DND-41 (cell line): ENCODE data around the gene SLC6A1.

Experiments
- ATAC-seq: fragments of 200-7000 bp; cut with Tn5 transposase; 3 replicates; pipeline ENCODE4 v1.9.1; 2021; ENCODE audit warnings: low read depth; ENCODE audit not compliant: insufficient read depth
- DNase-seq: peaks from one replicate; pipeline ENCODE4 v3.0.0-alpha.2; 2020
- H2AFZ ChIP-seq: 2 replicates; pipeline ENCODE4 v1.6.0; 2012; ENCODE audit warnings: low read depth, low read length
- H3K27ac ChIP-seq: 2 replicates; pipeline ENCODE4 v1.5.1; 2012; ENCODE audit warnings: low read length, inconsistent platforms
- H3K27me3 ChIP-seq: fragments of 200-600 bp; sonication (generic); 2 replicates; pipeline ENCODE4 v1.6.0; 2012; ENCODE audit warnings: low read length, mild to moderate bottlenecking, inconsistent platforms; ENCODE audit not compliant: insufficient read depth, poor library complexity
- H3K36me3 ChIP-seq: 2 replicates; pipeline ENCODE4 v1.5.1; 2012; ENCODE audit warnings: low read length, inconsistent platforms; ENCODE audit not compliant: insufficient read depth
- H3K4me1 ChIP-seq: 2 replicates; pipeline ENCODE4 v1.5.1; 2012; ENCODE audit warnings: mild to moderate bottlenecking, low read length; ENCODE audit not compliant: insufficient read depth
- H3K4me2 ChIP-seq: 2 replicates; pipeline ENCODE4 v1.6.0; 2012; ENCODE audit warnings: mild to moderate bottlenecking, moderate library complexity, low read length, inconsistent platforms; ENCODE audit not compliant: insufficient read depth
- H3K4me3 ChIP-seq, 2 experiments: fragments of 200-600 bp in 1 of 2; shearing (Covaris generic) in 1 of 2; 2 replicates each; pipeline ENCODE4 v1.5.1; 2012 to 2016; ENCODE audit warnings: inconsistent platforms in 2 of 2, low read length in 2 of 2, mild to moderate bottlenecking in 2 of 2, low read depth in 1 of 2, moderate library complexity in 1 of 2
- H3K79me2 ChIP-seq: 2 replicates; pipeline ENCODE4 v1.6.0; 2012; ENCODE audit warnings: low read length, inconsistent platforms; ENCODE audit not compliant: insufficient read depth
- H3K9ac ChIP-seq: 2 replicates; pipeline ENCODE4 v1.6.0; 2012; ENCODE audit warnings: low read depth, mild to moderate bottlenecking, inconsistent platforms, low read length, moderate library complexity
- H3K9me3 ChIP-seq: 2 replicates; pipeline ENCODE4 v1.5.1; 2012; ENCODE audit warnings: low read length, moderate library complexity, mild to moderate bottlenecking, inconsistent platforms; ENCODE audit not compliant: insufficient read depth, severe bottlenecking
- H4K20me1 ChIP-seq: 2 replicates; pipeline ENCODE4 v1.6.0; 2012; ENCODE audit warnings: low read length; ENCODE audit not compliant: insufficient read depth
- CTCF ChIP-seq: IDR thresholded peaks from 2 replicates; pipeline ENCODE4 v1.5.1; 2012; ENCODE audit warnings: borderline replicate concordance, low read length, moderate library complexity, mild to moderate bottlenecking; ENCODE audit not compliant: poor library complexity, severe bottlenecking; ENCODE audit errors: extremely low read depth
- EZH2 ChIP-seq: IDR thresholded peaks from 3 replicates; pipeline ENCODE4 v1.6.1; 2012; ENCODE audit warnings: borderline replicate concordance, low read depth, mild to moderate bottlenecking, moderate library complexity, low read length, inconsistent platforms; ENCODE audit not compliant: severe bottlenecking

Gene SLC6A1

GRCh38 chr3:10983219-10983916 lies 9.2 kb upstream of the SLC6A1 start:
- no peak overlapping the region for H3K9ac ChIP-seq
- H4K20me1 ChIP-seq = no peaks in the 10 kb centered on the region; the same call in 1 of the 2 replicates
- no peaks in the 10 kb centered on the region for H3K36me3 ChIP-seq
- no peaks in the 10 kb centered on the region for H3K9me3 ChIP-seq
- H3K27ac ChIP-seq = no peak overlapping the region
- H3K79me2 ChIP-seq = no peaks in the 10 kb centered on the region
- no peak overlapping the region for H3K4me2 ChIP-seq
- ATAC-seq = no peak
- H3K4me3 ChIP-seq = no peak overlapping the region
- TF ChIP-seq CTCF = peak; percentile 75
- TF ChIP-seq EZH2 = no peak
- H3K27me3 ChIP-seq = no peaks in the 10 kb centered on the region
- H2AFZ ChIP-seq = no peak overlapping the region
- no peaks in the 10 kb centered on the region for H3K4me1 ChIP-seq
- peak; percentile 15 for DNase-seq

- no peak overlapping the region for H3K27ac ChIP-seq
- H2AFZ ChIP-seq = no peak overlapping the region
- no peak for TF ChIP-seq CTCF
- TF ChIP-seq EZH2 = no peak
- H3K4me3 ChIP-seq = no peak overlapping the region
- no peaks in the 10 kb centered on the region; the same call in 1 of the 2 replicates for H4K20me1 ChIP-seq
- H3K27me3 ChIP-seq = no peaks in the 10 kb centered on the region
- DNase-seq (no peak), ATAC-seq (no peak)
- H3K4me2 ChIP-seq = no peak overlapping the region
- H3K9me3 ChIP-seq = no peaks in the 10 kb centered on the region
- no peaks in the 10 kb centered on the region for H3K36me3 ChIP-seq
- no peaks in the 10 kb centered on the region for H3K79me2 ChIP-seq
- no peak overlapping the region for H3K9ac ChIP-seq
- no peaks in the 10 kb centered on the region for H3K4me1 ChIP-seq
These were observed 8.1 kb upstream of the SLC6A1 start for GRCh38 chr3:10984371-10984896.

GRCh38 chr3:10985181-10985580 lies 7.4 kb upstream of the SLC6A1 start:
- Histone ChIP-seq H3K27ac (no peak overlapping the region), H3K4me2 (no peak overlapping the region), H3K9ac (no peak overlapping the region), H3K9me3 (no peaks in the 10 kb centered on the region), H3K79me2 (no peaks in the 10 kb centered on the region), H3K4me1 (no peaks in the 10 kb centered on the region), H2AFZ (no peak overlapping the region), H3K27me3 (no peaks in the 10 kb centered on the region), H4K20me1 (no peaks in the 10 kb centered on the region; the same call in 1 of the 2 replicates), H3K4me3 (no peak overlapping the region), H3K36me3 (no peaks in the 10 kb centered on the region)
- DNase-seq (no peak), ATAC-seq (no peak)
- TF ChIP-seq EZH2 = no peak
- no peak for TF ChIP-seq CTCF
